D341Med (cell line): ENCODE results near the gene PALD1.
A peak's percentile ranks its signal among the peaks of the same experiment; 100 is the strongest.

Source experiments
- DNase-seq: peaks from one replicate; pipeline ENCODE4 v3.0.0; 2012; ENCODE audit warnings: low spot score

The PALD1 gene

GRCh38 chr10:70478191-70479164, at the start of gene PALD1:
Gene PALD1, plus strand, starts transcription at chr10:70478767. Its CDS starts 47,185 bp downstream, at chr10:70525952.
- peak; percentile 70 for DNase-seq

- no peak for DNase-seq
Observed at GRCh38 chr10:70430493-70431445, 47.8 kb upstream of the PALD1 start.

- no peak for DNase-seq
Observed at GRCh38 chr10:70432101-70432500, 46.5 kb upstream of the PALD1 start.

DNA sequence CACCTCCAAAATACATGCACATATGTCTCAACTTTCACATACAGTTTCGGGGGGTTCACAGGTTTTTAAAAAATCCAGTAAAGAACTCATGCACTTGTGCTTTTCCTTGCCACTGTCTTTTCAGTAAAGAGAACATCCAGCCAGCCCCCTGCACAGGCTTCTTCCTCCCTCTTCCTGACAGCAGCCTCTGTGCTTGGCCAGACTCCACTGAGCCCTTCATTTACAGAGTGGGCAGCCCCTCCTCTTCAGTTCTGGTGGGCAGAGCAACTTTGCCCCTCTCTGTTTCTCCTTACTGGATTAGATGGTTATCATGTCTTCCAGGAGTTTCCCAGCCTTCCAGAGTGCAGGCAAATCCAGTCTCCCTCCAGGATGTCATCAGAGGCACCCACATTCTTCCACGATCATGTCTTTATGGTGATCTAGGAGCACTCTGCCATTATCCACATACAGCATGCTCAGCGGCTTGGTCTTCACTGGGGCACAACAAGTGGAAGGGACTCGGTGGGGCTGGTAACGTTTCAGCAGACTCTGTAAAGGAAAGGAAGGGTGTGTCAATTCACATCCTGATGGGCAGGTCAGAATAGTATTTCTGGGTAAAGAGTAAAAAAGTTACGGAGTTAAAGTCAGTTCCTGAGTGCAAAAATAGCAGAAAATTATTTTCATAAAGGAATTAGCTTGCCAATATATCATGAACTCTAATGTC, 45.9 kb upstream of the PALD1 start:
- DNase-seq: no peak

DNA sequence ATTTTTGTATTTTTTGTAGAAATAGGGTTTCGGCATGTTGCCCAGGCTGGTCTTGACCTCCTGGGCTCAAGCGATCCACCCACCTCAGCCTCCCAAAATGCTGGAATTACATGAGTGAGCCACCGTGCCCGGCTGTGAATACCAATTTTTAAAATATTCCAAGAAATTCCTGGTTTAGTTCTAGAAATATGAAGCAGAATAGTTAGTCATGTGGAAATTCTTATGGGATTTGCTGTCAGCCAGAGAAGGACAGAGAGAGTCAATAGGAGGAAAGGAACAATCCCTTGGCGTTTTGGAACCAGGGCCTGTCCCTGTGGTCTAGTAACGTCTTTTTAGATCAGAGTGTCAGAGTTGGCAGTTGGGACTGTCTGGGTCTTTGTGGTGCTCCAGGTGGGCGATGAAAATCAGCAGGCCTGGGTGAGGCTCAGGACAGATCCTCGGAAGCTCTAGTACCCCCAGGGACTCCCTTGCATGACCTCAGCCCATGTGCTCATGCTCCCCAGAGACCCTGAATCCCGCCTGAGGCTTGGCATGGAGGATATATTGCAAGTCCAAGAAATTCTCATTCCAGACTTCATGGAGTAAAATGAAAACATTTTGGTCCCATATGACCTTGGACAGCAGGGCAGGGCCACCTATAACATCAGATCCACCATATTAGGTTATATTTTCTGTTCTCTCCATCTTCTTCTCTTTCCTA, 44.8 kb upstream of the PALD1 start:
- no peak for DNase-seq

DNA sequence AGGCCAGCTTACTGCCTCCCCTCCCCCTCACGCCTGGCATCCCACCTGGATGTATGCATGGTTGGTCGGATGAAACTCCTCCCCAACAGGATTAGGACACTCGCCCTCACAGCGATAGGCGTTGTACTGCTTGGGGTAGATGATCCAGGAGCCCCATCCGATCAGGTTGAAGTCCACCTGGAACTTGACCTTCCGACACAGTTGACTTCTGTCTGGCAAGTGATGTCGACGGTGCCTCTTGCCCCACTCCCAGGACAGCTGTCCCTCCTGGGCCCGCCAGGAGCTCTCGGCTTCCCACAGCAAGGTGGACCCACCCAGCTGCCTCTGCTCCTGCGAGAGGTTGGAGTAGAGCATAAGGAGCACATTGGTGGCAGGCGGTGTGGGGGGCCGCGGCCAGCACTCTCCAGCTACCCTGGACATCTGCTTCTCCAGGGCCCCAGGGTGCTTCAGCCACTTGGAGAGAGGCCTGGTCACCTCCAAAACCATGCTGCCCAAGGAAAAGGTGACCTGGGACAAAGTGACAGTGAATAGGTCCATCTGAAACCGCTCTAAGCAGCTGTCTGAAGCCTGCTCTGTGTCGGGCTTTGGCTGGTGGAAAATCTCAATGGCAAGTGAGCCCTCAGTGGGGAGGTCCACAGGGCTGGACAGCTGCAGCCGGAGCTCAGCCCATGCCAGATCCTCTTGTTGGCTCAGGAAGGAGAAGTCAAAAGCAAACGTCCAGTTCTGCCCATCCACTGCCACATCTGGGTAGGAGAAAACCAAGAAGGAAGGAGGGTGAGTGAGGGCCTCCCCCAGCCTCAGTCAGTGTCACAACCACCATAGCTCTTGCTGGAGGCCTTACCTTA, 43.1 kb upstream of the PALD1 start:
- no peak for DNase-seq

DNA sequence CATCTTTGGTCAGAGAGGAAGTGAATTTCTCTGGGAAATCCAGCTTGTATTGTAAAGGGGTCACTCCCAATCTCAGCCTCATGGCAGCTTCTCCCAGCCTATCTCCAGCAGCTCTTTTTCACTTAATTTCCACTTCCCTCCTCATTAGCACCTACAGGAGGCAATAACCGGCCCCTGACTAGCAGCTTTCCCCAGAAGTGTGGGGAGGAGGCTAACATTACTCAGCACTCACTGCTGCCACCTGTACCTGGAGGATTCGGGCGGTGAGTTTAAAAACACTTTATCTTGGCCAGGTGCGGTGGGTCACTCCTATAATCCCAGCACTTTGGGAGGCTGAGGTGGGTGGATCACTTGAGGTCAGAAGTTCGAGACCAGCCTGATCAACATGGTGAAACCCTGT, 40.8 kb upstream of the PALD1 start:
- no peak for DNase-seq

GRCh38 chr10:70440296-70441160, 38.0 kb upstream of the PALD1 start:
- DNase-seq: no peak

DNA sequence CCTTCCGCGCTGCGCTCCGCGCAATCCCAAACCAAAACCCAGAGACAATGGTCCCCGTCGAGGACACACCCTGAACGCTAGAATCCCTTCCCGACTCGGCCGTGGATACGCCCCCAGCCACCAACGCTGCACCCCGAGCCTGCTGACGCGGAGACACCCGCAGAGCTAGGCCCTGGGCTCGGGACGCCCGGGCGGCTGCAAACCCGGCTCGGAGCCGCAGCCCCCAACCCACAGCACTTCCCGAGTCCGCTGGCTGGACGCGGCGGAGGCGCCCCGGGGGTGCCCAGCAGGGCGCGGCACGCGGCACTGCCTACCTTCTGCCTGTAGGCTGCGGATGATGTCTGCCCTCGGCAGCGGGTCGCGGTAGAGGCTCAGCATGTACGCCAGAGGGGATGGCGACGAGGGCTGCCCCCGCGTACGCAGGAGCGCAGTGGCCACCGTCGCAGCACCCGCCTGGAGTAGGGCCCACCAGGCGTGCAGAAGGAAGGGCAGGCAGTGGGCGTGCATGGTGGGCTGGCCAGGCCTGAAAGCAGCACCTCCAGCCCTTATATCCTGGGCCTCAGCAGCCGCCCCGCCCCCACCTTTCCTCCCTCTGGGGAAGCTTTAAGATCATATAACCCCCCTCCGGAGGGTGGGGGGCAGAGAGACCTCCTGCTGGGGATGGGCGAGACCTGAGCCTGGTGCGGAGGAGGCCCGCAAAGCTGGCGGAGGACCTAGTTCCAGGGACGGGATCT, 37.2 kb upstream of the PALD1 start, which contains the start of gene NODAL:
Gene NODAL (minus strand): TSS at position 521 of the 734 bp plus-strand sequence. CDS start 14 bp downstream, at position 507.
- no peak for DNase-seq

DNA sequence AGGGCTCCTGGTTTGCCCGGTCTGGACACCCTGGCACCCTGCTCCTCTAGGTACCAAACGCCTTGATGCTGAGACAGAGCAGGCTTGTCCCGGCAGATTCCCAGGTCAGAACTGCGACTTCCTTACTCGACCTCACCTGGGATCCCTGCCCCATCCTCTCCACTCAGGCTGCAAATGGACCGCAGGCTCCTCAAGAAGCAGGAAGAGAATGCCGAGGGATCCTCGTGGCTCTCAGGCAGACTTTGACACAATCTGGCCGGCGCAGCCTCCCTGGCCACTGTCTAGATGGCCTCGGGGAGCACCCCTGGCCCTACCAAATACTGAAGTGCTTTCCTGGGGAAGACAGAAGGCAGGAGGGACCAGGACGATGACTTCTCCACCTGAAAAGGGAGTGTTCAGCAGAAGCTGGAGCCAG, 36.7 kb upstream of the PALD1 start:
- DNase-seq: no peak

GRCh38 chr10:70442332-70442988, 36.1 kb upstream of the PALD1 start:
- DNase-seq: no peak

- DNase-seq: no peak
Observed at GRCh38 chr10:70444744-70445143, 33.8 kb upstream of the PALD1 start.

- DNase-seq: no peak
Observed at GRCh38 chr10:70445718-70446657, 32.6 kb upstream of the PALD1 start.

GRCh38 chr10:70448236-70448635, 30.3 kb upstream of the PALD1 start:
- no peak for DNase-seq

- no peak for DNase-seq
Observed at GRCh38 chr10:70455213-70455630, 23.3 kb upstream of the PALD1 start.

GRCh38 chr10:70456164-70456563, 22.4 kb upstream of the PALD1 start:
- no peak for DNase-seq
